AG09309 (cell line): ENCODE data around the gene GNAT1.

ENCODE experiments used
- DNase-seq: peaks from one replicate; pipeline ENCODE4 v3.0.0-alpha.2; 2010; ENCODE audit warnings: low read depth
- H3K4me3 ChIP-seq: 2 replicates; pipeline ENCODE4 v1.5.1; 2011; ENCODE audit warnings: mild to moderate bottlenecking, low read depth, low read length, moderate library complexity; ENCODE audit not compliant: control insufficient read depth
- TF ChIP-seq, protein P1 (sequence below): IDR thresholded peaks from 2 replicates; pipeline ENCODE4 v1.5.1; 2011; ENCODE audit warnings: mild to moderate bottlenecking, low read depth, low read length, inconsistent platforms; ENCODE audit not compliant: insufficient read depth, control insufficient read depth; ENCODE audit errors: missing control alignments

The GNAT1 gene

DNA sequence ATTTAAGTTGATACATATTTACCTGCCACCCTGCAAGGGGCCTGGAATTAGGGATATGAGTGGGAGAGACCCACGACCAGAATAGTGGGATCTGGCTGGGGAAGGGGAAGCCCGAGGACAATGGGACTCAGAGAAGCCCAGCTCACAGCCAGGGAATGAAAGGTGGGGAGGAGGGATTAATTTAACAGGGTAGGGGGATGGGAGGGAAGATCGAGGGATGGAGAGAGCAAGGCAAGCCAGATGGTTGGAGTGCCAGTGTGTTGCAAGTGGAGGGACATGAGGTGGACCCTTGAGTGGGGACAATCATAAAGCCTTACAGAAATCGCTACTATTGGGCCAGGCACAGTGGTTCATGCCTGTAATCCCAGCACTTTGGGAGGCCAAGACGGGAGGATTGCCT, 40.2 kb downstream of the GNAT1 start:
- no peak overlapping the region for H3K4me3 ChIP-seq
- DNase-seq = no peak
- TF ChIP-seq, protein P1, sequence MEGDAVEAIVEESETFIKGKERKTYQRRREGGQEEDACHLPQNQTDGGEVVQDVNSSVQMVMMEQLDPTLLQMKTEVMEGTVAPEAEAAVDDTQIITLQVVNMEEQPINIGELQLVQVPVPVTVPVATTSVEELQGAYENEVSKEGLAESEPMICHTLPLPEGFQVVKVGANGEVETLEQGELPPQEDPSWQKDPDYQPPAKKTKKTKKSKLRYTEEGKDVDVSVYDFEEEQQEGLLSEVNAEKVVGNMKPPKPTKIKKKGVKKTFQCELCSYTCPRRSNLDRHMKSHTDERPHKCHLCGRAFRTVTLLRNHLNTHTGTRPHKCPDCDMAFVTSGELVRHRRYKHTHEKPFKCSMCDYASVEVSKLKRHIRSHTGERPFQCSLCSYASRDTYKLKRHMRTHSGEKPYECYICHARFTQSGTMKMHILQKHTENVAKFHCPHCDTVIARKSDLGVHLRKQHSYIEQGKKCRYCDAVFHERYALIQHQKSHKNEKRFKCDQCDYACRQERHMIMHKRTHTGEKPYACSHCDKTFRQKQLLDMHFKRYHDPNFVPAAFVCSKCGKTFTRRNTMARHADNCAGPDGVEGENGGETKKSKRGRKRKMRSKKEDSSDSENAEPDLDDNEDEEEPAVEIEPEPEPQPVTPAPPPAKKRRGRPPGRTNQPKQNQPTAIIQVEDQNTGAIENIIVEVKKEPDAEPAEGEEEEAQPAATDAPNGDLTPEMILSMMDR = no peak

GRCh38 chr3:50232303-50232702, 40.9 kb downstream of the GNAT1 start:
- no peak overlapping the region for H3K4me3 ChIP-seq
- DNase-seq = no peak
- TF ChIP-seq, protein P1 = no peak

DNA sequence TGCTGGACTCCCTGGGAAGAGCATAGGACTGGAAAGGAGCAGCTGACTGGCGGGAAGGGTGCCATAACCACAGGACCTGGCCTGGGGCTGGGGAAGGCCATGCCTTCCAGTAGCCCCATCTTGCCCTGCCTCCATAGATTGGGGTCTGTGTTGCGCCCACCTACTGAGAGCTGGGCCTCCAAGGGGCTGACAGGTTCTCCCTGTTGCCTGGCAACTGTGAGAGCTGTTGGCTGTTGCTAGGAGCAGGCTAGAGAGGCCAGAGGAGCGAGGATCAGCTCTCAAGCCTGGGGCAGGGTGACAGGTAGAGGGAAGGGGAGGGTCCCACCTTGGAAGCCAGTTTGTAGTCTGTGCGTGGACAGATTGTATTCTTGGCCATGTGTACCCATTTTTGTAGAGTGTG, 41.8 kb downstream of the GNAT1 start:
- no peak overlapping the region for H3K4me3 ChIP-seq
- DNase-seq = no peak
- TF ChIP-seq, protein P1 = no peak

- TF ChIP-seq, protein P1 = no peak
- peak within 1 kb of the TSS; percentile 93 for H3K4me3 ChIP-seq
- DNase-seq = peak; percentile 89
These were observed 44.5 kb downstream of the GNAT1 start, which contains the start of gene GNAI2 for GRCh38 chr3:50235716-50236483. Gene GNAI2, plus strand, starts transcription at chr3:50236204. Its CDS starts 132 bp downstream, at chr3:50236336.

- TF ChIP-seq, protein P1 = no peak
- no peak for DNase-seq
- H3K4me3 ChIP-seq = peak overlapping the region; percentile 93
These were observed 45.2 kb downstream of the GNAT1 start for GRCh38 chr3:50236484-50237132.

- no peak for DNase-seq
- peak overlapping the region; percentile 93 for H3K4me3 ChIP-seq
- TF ChIP-seq, protein P1 = no peak
These were observed 45.8 kb downstream of the GNAT1 start for GRCh38 chr3:50237133-50237651.
